ENCODE measurements around the gene DEFB127.

DNA sequence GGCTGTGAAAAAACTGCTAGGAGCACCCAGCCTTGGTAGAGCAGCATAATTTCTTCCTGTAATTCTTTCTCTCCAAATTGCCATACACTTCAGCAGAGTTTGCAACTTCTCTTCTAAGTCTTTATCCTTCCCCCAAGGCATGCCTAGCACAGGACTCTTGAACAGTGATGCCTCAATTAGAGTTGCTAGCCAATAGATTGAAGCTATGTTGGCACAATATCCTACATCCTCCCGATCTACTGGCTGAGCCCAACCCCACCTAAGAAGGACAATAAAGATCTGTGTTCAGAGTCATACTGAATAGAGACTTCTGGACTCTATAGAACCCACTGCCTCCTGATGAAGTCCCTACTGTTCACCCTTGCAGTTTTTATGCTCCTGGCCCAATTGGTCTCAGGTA is 15.0 kb upstream of the DEFB127 start, which contains the start of gene DEFB126:
- TF ChIP-seq, protein P1, sequence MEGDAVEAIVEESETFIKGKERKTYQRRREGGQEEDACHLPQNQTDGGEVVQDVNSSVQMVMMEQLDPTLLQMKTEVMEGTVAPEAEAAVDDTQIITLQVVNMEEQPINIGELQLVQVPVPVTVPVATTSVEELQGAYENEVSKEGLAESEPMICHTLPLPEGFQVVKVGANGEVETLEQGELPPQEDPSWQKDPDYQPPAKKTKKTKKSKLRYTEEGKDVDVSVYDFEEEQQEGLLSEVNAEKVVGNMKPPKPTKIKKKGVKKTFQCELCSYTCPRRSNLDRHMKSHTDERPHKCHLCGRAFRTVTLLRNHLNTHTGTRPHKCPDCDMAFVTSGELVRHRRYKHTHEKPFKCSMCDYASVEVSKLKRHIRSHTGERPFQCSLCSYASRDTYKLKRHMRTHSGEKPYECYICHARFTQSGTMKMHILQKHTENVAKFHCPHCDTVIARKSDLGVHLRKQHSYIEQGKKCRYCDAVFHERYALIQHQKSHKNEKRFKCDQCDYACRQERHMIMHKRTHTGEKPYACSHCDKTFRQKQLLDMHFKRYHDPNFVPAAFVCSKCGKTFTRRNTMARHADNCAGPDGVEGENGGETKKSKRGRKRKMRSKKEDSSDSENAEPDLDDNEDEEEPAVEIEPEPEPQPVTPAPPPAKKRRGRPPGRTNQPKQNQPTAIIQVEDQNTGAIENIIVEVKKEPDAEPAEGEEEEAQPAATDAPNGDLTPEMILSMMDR (IDR thresholded peaks at IDR 0.05): no peak
- TF ChIP-seq POLR2AphosphoS5 (IDR thresholded peaks at IDR 0.05) (no peak), EP300 (IDR thresholded peaks at IDR 0.05) (no peak), POLR2A (IDR thresholded peaks at IDR 0.05; ENCODE audit: low read depth) (no peak)
